GM21447 (cell line): Measurements from ENCODE around the gene DBH.
"Not testable (repeated sequence)": the region's sequence is repeated elsewhere in the genome, so short reads cannot be mapped to it uniquely, and the experiment has no call there.

Experiments used
- ATAC-seq: cut with Tn5 transposase; IDR thresholded peaks from one replicate; pipeline ENCODE4 v1.9.1; 2021; ENCODE audit not compliant: unreplicated experiment

The DBH gene

DNA sequence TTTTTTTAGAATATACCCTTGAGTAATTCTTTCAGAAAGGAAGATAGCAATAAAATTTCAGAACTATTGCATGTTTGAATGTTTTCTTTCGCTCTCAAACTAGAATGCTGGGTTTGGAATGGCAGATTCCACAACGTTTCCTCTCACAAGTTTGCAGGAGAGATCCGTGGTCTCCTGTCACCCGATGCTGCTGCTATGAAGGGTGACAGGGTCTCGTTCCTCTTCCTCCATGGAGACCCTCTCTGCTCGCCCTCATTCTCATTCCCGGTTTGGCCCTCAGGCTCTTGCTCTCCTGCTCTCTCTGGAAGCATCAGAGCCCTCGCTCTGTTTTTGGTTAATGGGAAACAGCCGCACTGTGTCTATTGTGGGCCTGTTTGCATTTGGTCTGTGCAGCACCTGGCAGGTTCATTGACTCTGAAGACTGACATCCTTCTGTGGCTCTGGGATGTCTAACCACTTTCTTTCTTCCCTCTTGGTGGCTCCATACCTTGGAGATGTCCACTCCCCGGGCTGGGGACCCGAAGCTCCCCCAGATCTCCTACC is 14.4 kb upstream of the DBH start:
- no peak for ATAC-seq

DNA sequence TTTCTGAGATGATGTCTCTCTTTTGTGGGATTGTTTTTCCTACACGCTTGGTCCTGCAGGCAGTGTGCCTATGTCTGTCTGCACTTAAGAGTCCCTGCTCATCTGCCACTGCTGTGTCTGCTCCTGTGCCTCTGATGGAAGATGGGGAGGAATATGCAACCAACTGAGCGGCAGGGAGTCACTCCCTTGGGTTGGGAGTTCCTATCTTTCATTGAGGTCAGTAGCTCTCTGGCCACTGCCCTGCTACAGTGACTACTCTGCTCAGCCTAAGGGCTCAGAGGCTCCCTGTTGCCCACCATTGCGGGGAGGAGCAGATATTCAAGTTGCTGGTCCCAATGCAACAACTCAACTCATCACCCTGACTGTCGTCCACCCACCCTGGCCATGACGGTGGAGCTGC is 13.6 kb upstream of the DBH start:
- no peak for ATAC-seq

DNA sequence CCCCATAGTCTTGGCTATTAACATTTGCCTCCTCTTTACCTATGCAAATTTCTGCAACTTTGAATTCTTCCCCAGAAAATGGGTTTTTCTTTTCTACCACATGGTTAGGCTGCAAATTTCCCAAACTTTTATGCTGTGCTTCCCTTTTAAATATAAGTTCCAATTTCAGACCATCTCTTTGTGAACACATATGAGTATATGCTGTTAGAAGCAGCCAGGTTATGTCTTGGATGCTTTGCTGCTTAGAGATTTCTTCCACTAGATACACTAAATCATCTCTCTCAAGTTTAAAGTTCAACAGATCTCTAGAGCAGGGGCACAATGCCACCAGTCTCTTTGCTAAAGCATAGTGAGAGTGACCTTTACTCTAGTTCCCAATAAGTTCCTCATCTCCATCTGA is 10.2 kb upstream of the DBH start:
- not testable (repeated sequence) for ATAC-seq

DNA sequence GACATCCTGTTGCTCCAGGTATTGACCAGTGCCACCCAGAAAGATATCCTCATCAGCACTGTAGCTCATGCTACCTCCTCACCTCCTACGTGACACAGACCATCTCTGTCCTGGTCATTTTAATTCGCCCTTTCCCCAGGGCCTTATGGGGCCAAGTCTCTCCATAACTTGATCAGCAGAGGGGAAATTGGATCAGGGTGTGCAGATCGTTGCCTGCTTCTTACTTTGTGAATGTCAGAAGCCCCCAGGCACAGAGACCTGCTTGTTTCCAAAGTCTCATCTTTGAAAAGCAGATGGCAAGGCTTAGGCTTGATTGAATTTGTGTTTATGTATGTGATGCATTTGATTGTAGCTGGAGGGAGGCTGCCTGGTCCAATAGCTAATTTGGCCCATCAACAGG is 8.8 kb upstream of the DBH start:
- no peak for ATAC-seq

DNA sequence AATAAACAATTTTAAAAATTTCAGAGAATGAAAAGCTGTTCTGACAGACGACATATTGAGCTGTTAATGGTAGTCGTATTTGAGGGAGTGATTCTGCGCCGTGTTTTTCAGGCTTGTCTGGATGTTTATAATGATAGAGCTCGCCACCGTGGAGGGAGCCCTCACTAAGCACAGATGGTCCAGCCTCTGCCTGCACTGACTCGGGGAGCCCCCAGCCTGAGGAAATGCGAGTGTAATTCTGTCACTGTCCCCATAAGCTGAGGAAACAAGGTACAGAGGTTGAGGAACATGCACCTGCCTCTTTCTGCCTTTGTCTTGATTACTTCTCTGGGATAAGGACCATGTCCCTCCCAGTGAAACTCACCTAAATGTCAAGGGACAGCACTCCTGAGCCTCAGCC is 7.4 kb upstream of the DBH start:
- no peak for ATAC-seq

DNA sequence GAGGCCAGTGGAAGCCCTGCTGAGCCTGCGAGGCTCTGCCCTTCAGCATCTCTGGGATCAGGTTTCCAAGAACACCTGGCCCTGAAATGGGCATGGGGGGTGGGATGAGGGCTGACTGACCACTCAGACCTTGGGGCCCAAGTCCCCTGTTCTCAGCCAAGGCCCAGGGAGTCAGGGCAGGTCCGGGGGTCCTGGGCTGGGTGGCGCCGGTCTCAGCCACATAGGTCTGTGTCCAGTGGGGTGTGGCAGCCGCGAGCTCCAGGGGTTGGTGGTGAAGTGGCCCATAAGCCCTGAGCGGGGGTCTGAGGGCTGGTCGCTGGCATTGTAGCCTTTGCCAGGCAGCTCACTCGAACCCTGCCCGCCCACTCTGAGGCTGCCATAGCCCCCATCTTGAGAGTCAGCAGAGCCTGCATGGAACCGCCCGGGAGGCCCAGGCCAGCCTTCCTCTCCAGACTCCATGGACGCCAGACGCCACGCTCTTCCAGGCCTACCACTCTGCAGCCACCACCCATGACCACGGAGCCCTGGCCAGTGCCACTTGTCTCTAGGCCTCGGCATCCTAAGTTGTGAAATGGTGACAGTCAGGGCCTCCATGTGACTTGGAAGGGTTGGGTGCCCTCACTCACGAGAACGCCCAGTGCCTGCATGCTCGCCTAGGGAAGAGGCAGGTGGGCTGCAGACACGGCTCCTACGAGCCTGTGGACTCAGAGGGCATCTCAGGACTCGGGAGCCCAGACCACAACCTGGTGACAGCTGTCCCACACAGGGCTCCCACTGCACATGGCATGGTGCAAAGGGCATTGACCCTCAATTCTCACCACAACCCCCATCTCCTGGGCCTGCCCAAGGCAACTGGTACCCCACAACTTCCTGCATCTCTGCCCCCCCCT is 6.7 kb upstream of the DBH start:
- ATAC-seq, result no peak

DNA sequence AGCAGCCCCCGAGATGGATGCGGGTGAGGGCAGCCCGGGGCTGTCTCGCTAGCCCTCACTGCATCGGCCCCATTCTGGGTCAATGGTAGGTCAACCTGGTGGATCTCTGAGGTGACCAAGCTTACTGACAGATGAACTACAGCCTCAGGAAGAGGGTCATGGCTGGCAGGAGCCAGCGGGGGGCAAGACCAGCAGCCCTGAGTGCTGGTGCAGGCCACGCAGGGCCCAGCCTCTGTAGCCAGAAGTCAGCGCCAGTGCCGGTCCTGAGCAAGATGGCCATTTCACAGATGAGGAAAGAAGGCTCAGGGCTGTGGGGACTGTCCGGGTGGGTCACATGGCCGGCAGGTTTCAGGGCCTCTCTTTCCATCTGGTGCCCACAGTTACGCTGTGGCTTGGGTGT is 5.1 kb upstream of the DBH start:
- no peak for ATAC-seq

DNA sequence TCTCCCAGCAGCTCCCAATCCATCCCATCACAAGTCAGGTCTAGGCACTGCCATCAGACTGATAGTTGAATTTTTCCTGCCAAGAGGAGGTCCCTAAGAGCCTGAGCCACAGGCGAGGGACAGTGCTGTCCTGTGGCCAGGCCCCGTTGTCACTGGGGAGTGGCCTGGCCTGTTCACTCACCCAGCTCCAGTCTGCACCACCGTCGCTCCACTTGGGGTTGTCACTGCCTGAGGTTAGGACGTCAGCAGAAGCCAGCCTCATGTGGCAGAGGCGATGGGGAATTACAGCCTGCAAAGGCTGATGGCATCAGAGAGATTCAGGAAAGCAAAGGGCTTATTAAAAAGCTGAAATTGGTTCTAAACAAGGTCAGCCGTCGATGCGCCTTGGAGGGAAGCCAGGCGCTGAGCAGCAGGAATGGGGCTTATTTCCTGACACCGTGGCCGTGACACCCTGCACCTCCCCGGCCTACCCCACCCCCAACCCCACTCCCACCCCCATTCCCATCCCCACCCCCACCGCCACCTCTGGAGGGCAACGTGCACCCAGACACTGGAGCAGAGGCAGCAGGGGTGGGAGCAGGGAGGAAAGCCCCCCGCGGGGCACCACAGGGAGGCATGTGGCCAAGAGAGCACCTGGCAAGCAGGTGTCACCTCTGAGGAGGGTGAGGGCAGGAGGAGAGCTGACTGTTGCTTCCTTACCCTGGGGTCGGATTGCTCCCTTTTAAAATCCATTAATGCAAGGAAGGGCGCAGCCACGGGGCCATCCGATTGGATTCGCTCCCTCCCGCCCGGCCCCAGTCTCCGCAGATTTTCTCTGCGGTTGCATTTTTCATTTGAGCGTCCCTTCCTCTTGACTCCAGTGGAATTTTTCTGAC is 3.1 kb upstream of the DBH start:
- ATAC-seq, result no peak

DNA sequence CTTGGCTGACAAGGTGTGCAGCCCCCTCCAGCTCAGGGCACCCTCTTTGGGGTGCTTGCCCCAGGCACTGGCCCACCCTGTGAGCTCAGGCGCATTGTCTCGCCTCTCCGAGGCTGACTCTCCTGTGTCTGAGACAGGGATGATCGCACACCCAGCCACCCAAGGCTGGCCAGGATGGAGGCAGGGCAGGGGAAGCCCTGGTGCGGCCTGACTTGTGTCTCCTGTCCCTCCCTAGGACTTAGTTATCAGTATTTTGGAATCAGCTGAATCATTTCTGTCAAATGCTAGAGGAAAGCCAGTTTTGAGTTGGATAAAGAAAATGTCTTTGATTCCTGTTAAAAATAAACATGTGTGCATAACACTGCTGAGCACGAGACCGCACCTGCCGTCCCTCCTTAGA is 2.5 kb upstream of the DBH start:
- ATAC-seq, result no peak

DNA sequence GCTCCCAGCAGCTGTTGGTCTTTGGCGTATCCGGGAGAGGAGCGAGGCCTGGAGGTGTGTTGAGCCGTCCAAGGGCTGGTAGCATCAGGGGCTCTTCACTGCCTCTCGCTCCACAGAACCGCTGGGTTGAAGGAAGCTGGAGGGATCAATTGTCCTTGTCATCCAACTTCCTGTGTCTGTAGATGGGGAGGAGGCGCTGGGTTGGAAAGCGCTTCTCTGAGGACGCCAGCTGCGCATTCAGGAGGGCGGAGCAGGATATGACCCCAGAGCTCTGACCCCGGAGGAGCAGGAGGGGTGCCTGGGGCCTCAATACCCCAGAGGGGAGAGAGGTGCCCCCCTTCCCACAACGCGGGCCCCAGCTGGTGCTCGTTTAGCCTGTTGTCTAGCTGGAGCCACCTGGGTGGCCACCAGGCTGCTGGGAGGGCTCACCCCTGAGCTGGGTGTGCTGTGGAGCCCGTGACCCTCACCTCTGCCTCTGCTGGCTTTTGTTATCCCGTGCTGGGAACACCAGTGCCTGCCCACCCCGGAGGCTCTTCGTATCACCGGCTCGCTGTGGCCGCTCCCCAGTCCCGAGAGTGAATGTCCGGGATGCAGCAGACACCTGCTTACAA is 2.0 kb upstream of the DBH start:
- no peak for ATAC-seq

DNA sequence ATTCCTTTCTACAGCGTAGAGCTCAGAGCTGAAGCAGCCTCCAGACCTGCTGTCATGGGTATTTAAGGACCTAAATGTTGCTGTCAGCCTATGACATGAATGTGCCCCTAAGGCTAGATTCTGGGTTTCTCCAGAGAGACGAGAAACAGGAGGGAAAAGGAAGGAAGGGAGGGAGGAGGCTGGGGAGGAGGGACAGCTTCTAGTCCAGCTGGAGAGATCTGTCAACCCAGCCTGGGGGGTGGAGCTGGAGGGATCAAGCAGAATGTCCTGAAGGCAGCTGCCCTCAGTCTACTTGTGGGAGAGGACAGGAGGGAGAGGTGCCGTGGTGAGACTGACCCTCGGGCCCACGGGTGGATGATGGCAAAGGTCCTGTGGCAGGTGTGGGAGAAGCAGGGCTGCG is 1.1 kb upstream of the DBH start:
- no peak for ATAC-seq

DNA sequence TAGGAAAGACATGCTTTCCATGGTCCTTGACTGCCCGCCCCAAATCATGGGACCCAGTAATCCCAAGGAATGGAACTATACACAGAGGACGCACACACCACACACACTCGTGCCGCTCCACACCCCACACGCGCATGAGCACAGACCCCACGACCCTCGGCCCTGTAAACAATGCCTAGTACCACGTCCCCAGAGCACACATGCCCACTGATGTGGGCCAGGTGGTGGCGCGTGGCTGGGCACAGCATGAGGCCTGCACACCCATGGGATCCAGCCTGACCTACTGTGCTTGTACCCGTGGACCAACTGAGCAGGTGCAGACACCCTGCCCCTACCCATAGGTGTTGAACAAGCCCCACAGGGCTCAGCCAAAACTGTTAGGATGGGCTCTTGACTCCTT is 739 bp downstream of the DBH start:
- ATAC-seq, result no peak

DNA sequence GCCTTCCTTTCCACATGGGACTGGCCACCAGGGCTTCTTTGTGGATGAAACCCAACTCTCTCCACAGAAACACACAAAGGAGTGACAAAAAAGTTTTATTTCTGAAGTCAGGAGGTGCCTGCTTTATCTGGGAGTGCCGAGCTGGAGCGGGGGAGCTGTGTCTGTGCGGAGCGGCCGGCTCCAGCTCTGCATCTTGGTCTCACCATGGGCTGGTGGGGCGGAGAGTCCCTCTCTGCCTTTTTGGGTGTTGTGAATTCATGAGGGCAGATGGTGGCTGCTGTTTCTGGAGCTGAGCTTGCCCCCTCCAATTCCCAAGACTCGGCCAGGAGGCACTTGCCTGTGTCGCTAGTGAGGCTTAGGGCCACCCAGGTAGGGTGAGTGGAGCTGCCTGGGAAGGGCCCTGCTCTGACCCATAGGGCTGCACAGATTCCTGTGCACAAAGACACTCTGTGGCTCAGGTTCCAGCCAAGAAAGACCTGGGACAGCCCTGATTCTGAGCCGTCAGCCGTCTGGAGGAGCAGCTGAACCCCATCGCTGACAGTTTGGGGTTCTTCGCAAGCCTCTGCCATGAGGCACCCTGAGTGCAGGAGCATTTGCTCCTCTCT is 1.4 kb downstream of the DBH start:
- ATAC-seq, result no peak

DNA sequence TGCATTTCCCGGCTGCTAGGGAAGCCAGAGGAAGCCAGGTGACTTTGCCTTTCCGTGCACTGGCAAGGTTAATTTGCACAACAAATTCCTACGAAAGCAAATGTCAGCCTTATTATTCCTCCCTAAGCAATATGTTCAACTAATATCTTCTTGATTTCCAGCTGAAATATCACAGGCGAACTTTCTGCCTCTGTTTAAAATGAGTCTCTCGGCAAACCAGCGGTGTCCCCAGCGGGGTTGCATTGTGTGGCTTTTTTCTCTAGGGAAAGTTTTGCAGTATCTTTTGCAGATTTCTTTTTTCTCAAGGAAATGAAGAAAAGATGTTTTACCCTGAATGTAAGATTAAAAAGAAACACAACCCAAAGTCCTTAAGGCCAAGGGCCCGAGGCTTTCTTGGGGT is 1.9 kb downstream of the DBH start:
- ATAC-seq, result no peak

DNA sequence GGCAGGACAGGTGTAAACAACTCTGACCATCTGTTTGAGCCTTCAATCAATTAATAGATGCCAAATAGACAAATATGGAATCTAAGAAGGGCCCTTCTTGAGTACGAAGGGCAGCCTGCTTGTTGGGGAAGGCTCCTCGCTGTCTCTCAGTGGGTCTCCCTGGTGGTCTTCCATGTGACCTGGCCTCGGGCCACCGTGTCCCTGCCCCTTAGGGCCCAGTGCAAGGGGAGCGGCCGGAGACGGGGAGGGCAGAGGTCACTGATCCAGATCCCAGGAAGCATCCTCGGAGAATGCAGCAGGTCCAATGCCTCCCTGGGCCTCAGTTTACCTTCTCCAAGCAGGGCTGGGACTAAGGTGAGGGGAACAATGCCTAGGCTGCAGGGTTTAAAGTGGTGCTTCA is 2.5 kb downstream of the DBH start:
- ATAC-seq, result no peak

DNA sequence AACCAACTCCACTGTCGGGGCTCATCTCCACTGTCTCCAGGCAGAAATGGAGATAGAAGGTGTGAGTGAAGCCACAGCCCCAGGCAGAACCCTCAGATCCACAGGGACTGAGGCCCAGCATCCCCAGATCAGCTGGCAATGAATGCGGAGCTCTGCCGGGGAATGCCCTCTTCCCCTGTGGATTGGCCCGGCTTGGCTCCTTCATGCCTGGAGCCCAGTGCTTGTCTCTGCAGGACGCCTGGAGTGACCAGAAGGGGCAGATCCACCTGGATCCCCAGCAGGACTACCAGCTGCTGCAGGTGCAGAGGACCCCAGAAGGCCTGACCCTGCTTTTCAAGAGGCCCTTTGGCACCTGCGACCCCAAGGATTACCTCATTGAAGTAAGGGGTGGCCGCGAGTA is 3.5 kb downstream of the DBH start:
- no peak for ATAC-seq

DNA sequence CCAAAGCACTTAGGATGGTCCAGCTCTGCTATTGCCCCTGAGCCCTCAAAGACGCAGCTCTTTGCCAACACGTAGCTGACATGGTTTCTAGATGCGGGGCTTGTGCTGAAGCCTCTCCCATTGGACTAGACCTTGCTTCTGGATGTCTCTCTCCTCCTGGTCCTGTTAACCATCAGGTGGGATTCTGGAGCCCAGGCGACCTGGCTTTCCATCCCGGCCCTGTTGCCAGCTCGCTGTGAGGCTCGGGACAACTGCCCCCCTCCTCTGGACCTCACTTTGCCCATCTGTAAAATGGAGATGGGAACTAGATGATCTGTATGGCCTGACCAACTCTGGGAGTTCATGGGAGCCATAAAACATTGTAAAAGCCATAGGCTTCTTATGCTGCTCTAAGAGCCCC is 4.0 kb downstream of the DBH start:
- ATAC-seq, result no peak

DNA sequence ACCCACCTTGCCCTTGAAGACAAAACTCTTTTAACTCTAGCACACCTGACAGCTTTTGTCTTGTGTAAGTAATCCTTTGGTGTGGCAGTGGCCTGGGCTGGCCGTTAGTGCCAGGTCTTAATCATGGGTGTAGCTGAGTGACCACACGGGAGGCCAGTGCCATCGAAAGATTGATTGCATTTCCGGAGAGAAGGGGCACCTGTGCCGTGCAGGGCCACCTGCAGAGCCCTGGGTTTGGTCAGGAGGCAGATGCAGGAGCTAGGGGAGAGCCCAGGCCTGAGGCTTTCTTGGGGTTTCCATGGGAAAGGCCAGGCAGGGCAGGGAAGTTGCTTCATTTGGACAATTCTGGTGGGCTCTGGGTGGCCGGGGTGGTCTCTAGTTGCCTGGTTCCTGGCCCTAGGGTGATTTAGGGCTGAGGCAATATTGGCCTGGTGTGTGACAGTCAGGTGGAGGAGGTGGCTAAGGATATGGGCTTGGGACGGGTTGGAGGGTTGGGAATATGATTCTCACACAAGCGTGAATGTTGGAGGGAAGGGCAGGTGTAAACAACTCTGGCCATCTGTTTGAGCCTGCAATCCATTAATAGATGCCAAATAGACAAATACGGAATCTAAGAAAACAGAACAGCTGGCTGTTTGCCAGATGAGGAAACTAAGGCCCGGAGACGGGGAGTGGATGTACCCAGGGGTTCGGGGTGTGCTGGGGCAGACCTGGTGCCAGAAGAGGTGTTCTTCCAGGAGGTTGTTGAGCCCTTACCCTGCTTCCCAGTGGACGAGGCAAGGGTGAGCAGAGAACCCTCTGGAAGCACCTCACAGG is 4.6 kb downstream of the DBH start:
- ATAC-seq, result no peak

DNA sequence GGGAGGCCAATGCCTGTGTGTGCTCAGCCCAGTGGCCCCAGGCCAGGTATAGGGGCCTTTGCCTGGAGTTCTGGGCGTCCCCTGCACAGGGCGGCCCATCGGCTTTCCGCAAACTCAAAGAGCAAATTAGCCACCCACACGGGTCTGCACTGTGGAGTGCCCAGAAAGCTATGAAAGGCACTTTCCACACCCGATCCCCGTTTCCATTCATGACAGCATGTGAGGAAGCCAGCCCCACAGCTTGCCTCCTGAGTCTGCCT is 5.2 kb downstream of the DBH start:
- no peak for ATAC-seq

DNA sequence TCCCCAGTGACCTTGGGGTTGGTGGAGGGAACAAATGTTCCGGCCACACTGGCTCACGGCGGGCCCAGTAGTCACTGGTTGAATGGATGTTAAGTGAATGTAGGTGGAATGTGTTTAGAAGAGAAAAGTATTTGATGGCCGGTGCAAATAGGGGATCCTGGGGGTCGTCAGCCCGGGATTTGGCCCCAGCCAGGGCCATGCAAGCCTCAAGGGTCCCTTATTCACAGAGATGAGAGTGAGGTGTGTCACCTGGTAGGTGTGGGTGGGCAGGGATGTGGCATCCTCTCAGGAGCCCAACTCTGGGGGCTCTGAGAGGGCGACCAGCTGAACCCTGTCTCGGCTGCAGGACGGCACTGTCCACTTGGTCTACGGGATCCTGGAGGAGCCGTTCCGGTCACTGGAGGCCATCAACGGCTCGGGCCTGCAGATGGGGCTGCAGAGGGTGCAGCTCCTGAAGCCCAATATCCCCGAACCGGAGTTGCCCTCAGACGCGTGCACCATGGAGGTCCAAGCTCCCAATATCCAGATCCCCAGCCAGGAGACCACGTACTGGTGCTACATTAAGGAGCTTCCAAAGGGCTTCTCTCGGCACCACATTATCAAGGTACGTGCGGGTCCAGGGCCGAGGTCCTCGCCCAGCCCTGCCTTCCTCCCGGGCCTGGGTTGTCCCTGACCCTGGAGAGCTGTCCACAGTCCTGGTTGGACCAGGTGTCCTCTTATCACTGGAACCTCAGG is 5.9 kb downstream of the DBH start:
- ATAC-seq, result no peak
